H1 (cell line): Measurements from ENCODE around the gene OBSL1.

Source experiments
- CHD2 ChIP-seq: IDR thresholded peaks from 2 replicates; pipeline ENCODE4 v1.6.1; 2012; ENCODE audit warnings: low read length, improper control_type of control experiment
- CREB1 ChIP-seq: IDR thresholded peaks from 2 replicates; pipeline ENCODE4 v1.6.1; 2012; ENCODE audit warnings: inconsistent platforms
- CTCF ChIP-seq, 3 experiments: IDR thresholded peaks; 1 replicate in 2 of 3; 2 replicates in 1 of 3; pipeline versions ENCODE4 v1.5.1 to v1.6.1; 2011; ENCODE audit warnings: low read length in 3 of 3, mild to moderate bottlenecking in 3 of 3, inconsistent platforms in 2 of 3, low read depth in 1 of 3, moderate library complexity in 1 of 3; ENCODE audit not compliant: insufficient read depth in 1 of 3; ENCODE audit errors: control extremely low read depth in 1 of 3
- EP300 ChIP-seq, 2 experiments: IDR thresholded peaks; 1 replicate in 1 of 2; 2 replicates in 1 of 2; pipeline ENCODE4 v1.6.1; 2011 to 2012; ENCODE audit warnings: low read depth in 2 of 2, low read length in 2 of 2, mild to moderate bottlenecking in 2 of 2, borderline replicate concordance in 1 of 2, inconsistent platforms in 1 of 2, moderate library complexity in 1 of 2
- HDAC2 ChIP-seq, 2 experiments: fragments of 300-600 bp in 1 of 2; sonication (generic) in 1 of 2; IDR thresholded peaks; 2 replicates each; pipeline ENCODE4 v1.6.1; 2011 to 2012; ENCODE audit warnings: low read depth in 2 of 2, low read length in 2 of 2, mild to moderate bottlenecking in 2 of 2, moderate library complexity in 2 of 2, borderline replicate concordance in 1 of 2, inconsistent platforms in 1 of 2
- MAFK ChIP-seq: IDR thresholded peaks from 2 replicates; pipeline ENCODE4 v1.6.1; 2012; ENCODE audit warnings: low read depth, mild to moderate bottlenecking, improper control_type of control experiment, low read length
- POLR2A ChIP-seq, 2 experiments: IDR thresholded peaks; 1 replicate in 1 of 2; 2 replicates in 1 of 2; pipeline ENCODE4 v1.6.1; 2011; ENCODE audit warnings: low read depth in 2 of 2, low read length in 2 of 2, mild to moderate bottlenecking in 2 of 2; ENCODE audit errors: control extremely low read depth in 1 of 2
- POLR2AphosphoS5 ChIP-seq: IDR thresholded peaks from 2 replicates; pipeline ENCODE4 v1.6.1; 2011; ENCODE audit warnings: low read depth, low read length
- RFX5 ChIP-seq: IDR thresholded peaks from 2 replicates; pipeline ENCODE4 v1.6.1; 2011; ENCODE audit warnings: low read depth, low read length, improper control_type of control experiment, borderline replicate concordance
- SP2 ChIP-seq: IDR thresholded peaks from 2 replicates; pipeline ENCODE4 v1.6.1; 2012; ENCODE audit warnings: mild to moderate bottlenecking, low read length, inconsistent platforms
- TEAD4 ChIP-seq: IDR thresholded peaks from 2 replicates; pipeline ENCODE4 v1.6.1; 2012; ENCODE audit warnings: low read depth, low read length, inconsistent platforms, mixed read lengths

- TF ChIP-seq POLR2A (IDR thresholded peaks at IDR 0.05; ENCODE audit: control extremely low read depth in 1 of 2, low read depth in 2 of 2, low read length in 2 of 2) = no peak
- no peak for TF ChIP-seq CTCF (IDR thresholded peaks at IDR 0.05; ENCODE audit: control extremely low read depth in 1 of 3, insufficient read depth in 1 of 3, low read depth in 1 of 3, low read length in 3 of 3)
- TF ChIP-seq EP300 (IDR thresholded peaks at IDR 0.05; ENCODE audit: borderline replicate concordance in 1 of 2, low read depth in 2 of 2, low read length in 2 of 2) = no peak
- TF ChIP-seq CHD2 = no peak
- TF ChIP-seq SP2 = no peak
- no peak for TF ChIP-seq RFX5
- TF ChIP-seq MAFK = no peak
- TF ChIP-seq CREB1 = no peak
- no peak for TF ChIP-seq TEAD4
- TF ChIP-seq POLR2AphosphoS5 = no peak
- TF ChIP-seq HDAC2 (IDR thresholded peaks at IDR 0.05; ENCODE audit: borderline replicate concordance in 1 of 2, low read depth in 2 of 2, low read length in 2 of 2) = no peak
Observed at GRCh38 chr2:219554350-219554749, 17.0 kb downstream of the OBSL1 start.
